ENCODE results near the gene RSPH3. TPM values are rescaled to one million over a fixed set of nuclear protein-coding genes. Genes with fewer than 3 reads are reported as not detected.

RSPH3 gene
- total RNA-seq, 4 donors from 2014 or later = 16.8 to 22.5 (median 20.2) TPM

GRCh38 chr6:158942349-158942748 is 57.7 kb downstream of the RSPH3 start:
- Histone ChIP-seq H3K4me3 (replicated peaks in 1 of 3) (no peak overlapping the region), H3K36me3 (no peaks in the 10 kb centered on the region), H3K27ac (no peak overlapping the region), H3K9me3 (no peaks in the 10 kb centered on the region), H3K27me3 (no peaks in the 10 kb centered on the region), H3K4me1 (no peaks in the 10 kb centered on the region)
- intact Hi-C loops (cut with DNase I) = no loop called here
- 92 to 99% methylated on average over 2 of the region's 2 CpGs for WGBS, 2 donors
- no peak for DNase-seq
- TF ChIP-seq POLR2A (IDR thresholded peaks at IDR 0.05) (no peak), CTCF (IDR thresholded peaks at IDR 0.05) (no peak)

- TF ChIP-seq CTCF (IDR thresholded peaks at IDR 0.05) (no peak), POLR2A (IDR thresholded peaks at IDR 0.05) (no peak)
- no peak for DNase-seq
- H3K4me1 ChIP-seq = no peaks in the 10 kb centered on the region
- no peak overlapping the region for H3K27ac ChIP-seq
- 62 to 97% methylated on average over 2 of the region's 2 CpGs for WGBS, 2 donors
- intact Hi-C loops (cut with DNase I) = no loop called here
- no peak overlapping the region for H3K4me3 ChIP-seq (replicated peaks in 1 of 3)
- H3K36me3 ChIP-seq = no peaks in the 10 kb centered on the region
- no peaks in the 10 kb centered on the region for H3K27me3 ChIP-seq
- no peaks in the 10 kb centered on the region for H3K9me3 ChIP-seq
Observed at GRCh38 chr6:158941246-158941645, 58.8 kb downstream of the RSPH3 start.

GRCh38 chr6:158939255-158940159 is 60.5 kb downstream of the RSPH3 start:
- intact Hi-C loops (cut with DNase I) = no loop called here
- 22 to 31% methylated on average over 30 to 37 of the region's 37 CpGs for WGBS, 2 donors

GRCh38 chr6:158938811-158939254 is 61.2 kb downstream of the RSPH3 start:
- 47 to 64% methylated on average over 23 of the region's 23 CpGs for WGBS, 2 donors

More at GRCh38 chr6:158939255-158940159, 60.5 kb downstream of the RSPH3 start:
- Histone ChIP-seq H3K36me3 (no peaks in the 10 kb centered on the region), H3K27me3 (no peaks in the 10 kb centered on the region), H3K4me3 (replicated peaks in 1 of 3) (no peak overlapping the region), H3K4me1 (no peaks in the 10 kb centered on the region), H3K9me3 (no peaks in the 10 kb centered on the region), H3K27ac (no peak overlapping the region)
- TF ChIP-seq POLR2A (IDR thresholded peaks at IDR 0.05) (no peak), CTCF (IDR thresholded peaks at IDR 0.05) (no peak)
- peak; percentile 16 to 28 for DNase-seq

More at GRCh38 chr6:158938811-158939254, 61.2 kb downstream of the RSPH3 start:
- peak; percentile 37 to 50 for DNase-seq
- TF ChIP-seq CTCF (IDR thresholded peaks at IDR 0.05) (no peak), POLR2A (IDR thresholded peaks at IDR 0.05) (no peak)
- intact Hi-C loops (cut with DNase I) = no loop called here
- no peaks in the 10 kb centered on the region for H3K36me3 ChIP-seq
- no peaks in the 10 kb centered on the region for H3K4me1 ChIP-seq
- H3K4me3 ChIP-seq (replicated peaks in 1 of 3) = no peak overlapping the region
- no peaks in the 10 kb centered on the region for H3K9me3 ChIP-seq
- H3K27ac ChIP-seq = no peak overlapping the region
- no peaks in the 10 kb centered on the region for H3K27me3 ChIP-seq
